HepG2 (cell line): Measurements from ENCODE around the gene RPL41. TPM values are rescaled to one million over a fixed set of nuclear protein-coding genes. Genes with fewer than 3 reads are reported as not detected.

Experiments used
- ARID5B ChIP-seq: IDR thresholded peaks from 2 replicates; pipeline ENCODE4 v1.4.0; 2020; ENCODE audit warnings: mild to moderate bottlenecking, missing genetic modification reagents
- DR1 ChIP-seq: sonication (generic); formaldehyde crosslinking; IDR thresholded peaks from 2 replicates; pipeline ENCODE4 v1.8.0; 2021; ENCODE audit warnings: mild to moderate bottlenecking, missing genetic modification reagents, inconsistent platforms
- E2F1 ChIP-seq: sonication (generic); formaldehyde crosslinking; IDR thresholded peaks from 2 replicates; pipeline ENCODE4 v1.5.0; 2020; ENCODE audit warnings: missing genetic modification reagents
- FOXA1 ChIP-seq, 2 experiments: fragments of 450-650 bp in 1 of 2; sonication (generic) in 1 of 2; formaldehyde crosslinking in 1 of 2; IDR thresholded peaks; 2 replicates each; pipeline versions ENCODE4 v1.4.0 to v1.6.1; 2016 to 2020; ENCODE audit warnings: missing genetic modification reagents in 1 of 2
- JUNB ChIP-seq: sonication (generic); formaldehyde crosslinking; IDR thresholded peaks from 2 replicates; pipeline ENCODE4 v1.8.0; 2022; ENCODE audit warnings: missing genetic modification reagents, mild to moderate bottlenecking, borderline replicate concordance
- PRDM15 ChIP-seq: sonication (generic); formaldehyde crosslinking; IDR thresholded peaks from 2 replicates; pipeline ENCODE4 v1.4.0; 2020; ENCODE audit warnings: missing genetic modification reagents
- SP140L ChIP-seq: sonication (generic); formaldehyde crosslinking; IDR thresholded peaks from 2 replicates; pipeline ENCODE4 v1.4.0; 2020; ENCODE audit warnings: missing genetic modification reagents, borderline replicate concordance
- THRA ChIP-seq: sonication (generic); formaldehyde crosslinking; IDR thresholded peaks from 2 replicates; pipeline ENCODE4 v1.4.0; 2020; ENCODE audit warnings: missing genetic modification reagents, borderline replicate concordance
- ZNF451 ChIP-seq: sonication (generic); formaldehyde crosslinking; IDR thresholded peaks from 2 replicates; pipeline ENCODE4 v1.5.0; 2020; ENCODE audit warnings: mild to moderate bottlenecking, missing genetic modification reagents
- ZNF503 ChIP-seq: sonication (generic); formaldehyde crosslinking; IDR thresholded peaks from 2 replicates; pipeline ENCODE4 v1.4.0; 2020; ENCODE audit warnings: missing genetic modification reagents
- ZNF644 ChIP-seq: IDR thresholded peaks from 2 replicates; pipeline ENCODE4 v1.6.1; 2016; ENCODE audit warnings: low read depth
- ZNF687 ChIP-seq: sonication (generic); formaldehyde crosslinking; IDR thresholded peaks from 2 replicates; pipeline ENCODE4 v1.5.1; 2020; ENCODE audit warnings: mild to moderate bottlenecking, missing genetic modification reagents, moderate library complexity
- polyA plus RNA-seq, 8 experiments: library from polyadenylated mRNA; depleted of rRNA in 3 of 8; stranded (reverse) in 7 of 8; unstranded in 1 of 8; fragments of >200 nt; fragmentation: Illumina TruSeq in 4 of 8; extraction: Trizol in 4 of 8; gene quantifications; 2 replicates each; pipeline versions ENCODE4 v1.2.1 to v1.2.3, GENCODE V29; 2011 to 2016; ENCODE audit warnings: low read depth in 4 of 8, missing spikeins in 1 of 8, mixed read lengths in 1 of 8; ENCODE audit not compliant: insufficient read depth in 1 of 8
- total RNA-seq, 5 experiments: library from RNA; depleted of rRNA; stranded (reverse); fragments of >200 nt; fragmentation: Illumina TruSeq; extraction: Trizol; gene quantifications; 2 replicates each; pipeline ENCODE4 v1.2.3, GENCODE V29; 2016; ENCODE audit warnings: low read depth in 1 of 5

The RPL41 gene
- total and polyA plus RNA-seq, 2 of the 13 experiments (the other 11 are each of a cell fraction or from before 2014, with no cell fraction given): 4,012 to 7,670 TPM

- TF ChIP-seq ARID5B (CRISPR knock-in tag): no peak
- TF ChIP-seq ZNF644 (CRISPR knock-in tag): 0 out of 2 replicates have a peak, but pooled peaks have one; percentile 40
- no peak for TF ChIP-seq E2F1 (CRISPR knock-in tag)
- TF ChIP-seq DR1 (CRISPR knock-in tag): no peak
- no peak for TF ChIP-seq ZNF687 (CRISPR knock-in tag)
- peak; percentile 59; the same call in 1 of the 2 replicates for TF ChIP-seq THRA (CRISPR knock-in tag)
- TF ChIP-seq PRDM15: peak; percentile 72; the same call in 1 of the 2 replicates
- TF ChIP-seq SP140L (CRISPR knock-in tag): no peak
- no peak for TF ChIP-seq JUNB (CRISPR knock-in tag)
- no peak for TF ChIP-seq FOXA1 (IDR thresholded peaks at IDR 0.05)
- peak; percentile 55; the same call in 1 of the 2 replicates for TF ChIP-seq FOXA1 (CRISPR knock-in tag; IDR thresholded peaks at IDR 0.05)
- no peak for TF ChIP-seq ZNF451
- no peak for TF ChIP-seq ZNF503 (CRISPR knock-in tag)
Measured at GRCh38 chr12:56122637-56123036, 6.2 kb downstream of the RPL41 start (continued).
